DND-41 (cell line): ENCODE data around the gene TYMP.
A peak's percentile ranks its signal among the peaks of the same experiment; 100 is the strongest.

Experiments
- ATAC-seq: fragments of 200-7000 bp; cut with Tn5 transposase; 3 replicates; pipeline ENCODE4 v1.9.1; 2021; ENCODE audit warnings: low read depth; ENCODE audit not compliant: insufficient read depth
- DNase-seq: peaks from one replicate; pipeline ENCODE4 v3.0.0-alpha.2; 2020
- H2AFZ ChIP-seq: 2 replicates; pipeline ENCODE4 v1.6.0; 2012; ENCODE audit warnings: low read depth, low read length
- H3K27ac ChIP-seq: 2 replicates; pipeline ENCODE4 v1.5.1; 2012; ENCODE audit warnings: low read length, inconsistent platforms
- H3K27me3 ChIP-seq: fragments of 200-600 bp; sonication (generic); 2 replicates; pipeline ENCODE4 v1.6.0; 2012; ENCODE audit warnings: low read length, mild to moderate bottlenecking, inconsistent platforms; ENCODE audit not compliant: insufficient read depth, poor library complexity
- H3K36me3 ChIP-seq: 2 replicates; pipeline ENCODE4 v1.5.1; 2012; ENCODE audit warnings: low read length, inconsistent platforms; ENCODE audit not compliant: insufficient read depth
- H3K4me1 ChIP-seq: 2 replicates; pipeline ENCODE4 v1.5.1; 2012; ENCODE audit warnings: mild to moderate bottlenecking, low read length; ENCODE audit not compliant: insufficient read depth
- H3K4me2 ChIP-seq: 2 replicates; pipeline ENCODE4 v1.6.0; 2012; ENCODE audit warnings: mild to moderate bottlenecking, moderate library complexity, low read length, inconsistent platforms; ENCODE audit not compliant: insufficient read depth
- H3K4me3 ChIP-seq, 2 experiments: fragments of 200-600 bp in 1 of 2; shearing (Covaris generic) in 1 of 2; 2 replicates each; pipeline ENCODE4 v1.5.1; 2012 to 2016; ENCODE audit warnings: inconsistent platforms in 2 of 2, low read length in 2 of 2, mild to moderate bottlenecking in 2 of 2, low read depth in 1 of 2, moderate library complexity in 1 of 2
- H3K79me2 ChIP-seq: 2 replicates; pipeline ENCODE4 v1.6.0; 2012; ENCODE audit warnings: low read length, inconsistent platforms; ENCODE audit not compliant: insufficient read depth
- H3K9ac ChIP-seq: 2 replicates; pipeline ENCODE4 v1.6.0; 2012; ENCODE audit warnings: low read depth, mild to moderate bottlenecking, inconsistent platforms, low read length, moderate library complexity
- H3K9me3 ChIP-seq: 2 replicates; pipeline ENCODE4 v1.5.1; 2012; ENCODE audit warnings: low read length, moderate library complexity, mild to moderate bottlenecking, inconsistent platforms; ENCODE audit not compliant: insufficient read depth, severe bottlenecking
- H4K20me1 ChIP-seq: 2 replicates; pipeline ENCODE4 v1.6.0; 2012; ENCODE audit warnings: low read length; ENCODE audit not compliant: insufficient read depth
- CTCF ChIP-seq: IDR thresholded peaks from 2 replicates; pipeline ENCODE4 v1.5.1; 2012; ENCODE audit warnings: borderline replicate concordance, low read length, moderate library complexity, mild to moderate bottlenecking; ENCODE audit not compliant: poor library complexity, severe bottlenecking; ENCODE audit errors: extremely low read depth
- EZH2 ChIP-seq: IDR thresholded peaks from 3 replicates; pipeline ENCODE4 v1.6.1; 2012; ENCODE audit warnings: borderline replicate concordance, low read depth, mild to moderate bottlenecking, moderate library complexity, low read length, inconsistent platforms; ENCODE audit not compliant: severe bottlenecking

Gene TYMP

DNA sequence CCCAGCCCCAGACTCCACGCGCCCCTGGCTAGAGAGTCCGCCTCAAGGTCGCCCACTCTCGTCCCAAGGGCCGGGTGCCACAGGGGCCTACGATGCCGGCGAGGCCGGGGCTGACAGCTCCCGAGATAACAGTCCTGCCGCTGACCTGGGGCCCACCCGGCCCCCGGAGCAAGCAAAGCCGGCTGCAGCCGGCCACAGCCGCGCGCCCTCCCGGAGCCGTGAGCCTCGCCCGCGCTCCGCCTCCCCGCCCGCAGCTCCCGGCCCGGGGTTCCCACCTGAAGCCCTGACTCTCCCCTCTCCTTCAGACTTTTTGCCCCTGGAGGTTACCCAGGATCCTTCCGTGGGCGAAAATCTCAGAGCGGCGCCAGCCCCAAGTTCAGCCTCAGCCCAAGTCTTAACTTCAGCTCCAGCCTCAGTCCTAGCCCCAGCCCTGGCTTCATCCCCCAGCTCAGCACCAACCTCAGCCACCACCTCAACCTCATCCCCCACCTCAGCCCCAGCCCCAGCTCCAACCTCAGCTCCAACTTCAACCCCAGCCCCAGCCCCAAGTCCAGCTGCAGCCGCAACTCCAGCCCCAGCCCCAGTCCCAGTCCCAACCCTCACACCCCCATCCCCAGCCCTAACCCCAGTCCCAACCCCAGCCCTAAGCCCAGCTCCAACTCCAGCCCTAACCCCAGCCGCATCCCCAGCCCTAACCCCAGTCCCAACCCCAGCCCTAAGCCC, 17.6 kb upstream of the TYMP start:
- no peak for TF ChIP-seq EZH2
- TF ChIP-seq CTCF: no peak
- peaks cover 21% of the 10 kb centered on the region for H3K4me1 ChIP-seq
- H3K4me3 ChIP-seq: no peak overlapping the region
- H3K9me3 ChIP-seq: no peaks in the 10 kb centered on the region
- H3K4me2 ChIP-seq: no peak overlapping the region
- H3K27me3 ChIP-seq: peaks cover 13% of the 10 kb centered on the region
- no peak overlapping the region for H3K9ac ChIP-seq
- DNase-seq (no peak), ATAC-seq (no peak)
- peaks cover 7% of the 10 kb centered on the region for H4K20me1 ChIP-seq
- no peak overlapping the region for H2AFZ ChIP-seq
- no peaks in the 10 kb centered on the region for H3K36me3 ChIP-seq
- no peak overlapping the region for H3K27ac ChIP-seq
- H3K79me2 ChIP-seq: no peaks in the 10 kb centered on the region

DNA sequence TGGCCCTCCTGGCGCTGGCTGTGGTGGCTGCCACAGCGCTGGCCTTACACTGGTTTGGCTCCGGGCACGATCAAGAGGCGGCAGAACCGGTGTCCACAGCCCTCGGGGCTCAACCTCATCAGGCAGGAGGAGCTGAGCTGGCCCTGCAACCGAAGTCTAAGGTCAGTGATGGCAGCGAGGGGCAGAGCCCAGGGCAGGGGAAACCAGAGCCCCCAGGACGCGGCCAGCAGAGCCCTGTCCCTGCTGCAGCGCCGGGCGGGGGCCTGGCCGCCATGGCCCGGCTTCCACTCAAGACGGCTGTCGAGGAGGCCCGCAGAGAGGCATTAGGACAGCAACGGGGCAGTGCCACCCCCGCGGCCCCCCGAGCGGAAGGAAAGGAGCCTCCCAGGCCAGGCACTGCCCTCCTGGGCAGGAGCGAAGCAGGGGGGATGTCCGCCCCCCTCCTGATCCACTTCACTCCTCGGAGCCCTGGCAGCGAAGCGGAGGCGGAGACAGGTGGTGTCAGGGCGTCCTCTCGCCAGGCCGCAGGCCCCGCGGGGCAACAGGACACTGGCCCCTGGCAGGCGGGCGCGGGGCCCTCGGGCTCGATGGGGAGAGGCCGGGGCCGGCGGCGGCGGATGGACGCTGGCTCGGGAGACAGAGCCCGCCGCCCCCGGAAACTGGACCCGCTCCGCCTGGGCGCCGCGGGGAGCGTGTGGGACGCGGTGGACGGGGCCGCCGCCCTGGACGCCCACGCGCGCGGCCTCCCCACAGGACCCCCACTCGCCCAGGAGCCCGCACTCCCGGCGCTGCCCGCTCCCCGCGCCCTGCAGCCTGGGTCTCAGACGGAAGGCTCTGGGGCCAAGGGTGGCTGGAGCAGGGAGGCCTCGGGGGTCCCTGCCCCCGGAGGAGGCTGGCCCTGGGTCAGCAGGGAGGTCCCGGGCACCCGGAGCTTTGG, 16.8 kb upstream of the TYMP start:
- Histone ChIP-seq H3K27me3 (peaks cover 13% of the 10 kb centered on the region), H3K4me1 (peaks cover 21% of the 10 kb centered on the region), H3K27ac (no peak overlapping the region), H3K9ac (no peak overlapping the region), H3K9me3 (no peaks in the 10 kb centered on the region), H2AFZ (no peak overlapping the region), H4K20me1 (peaks cover 7% of the 10 kb centered on the region), H3K4me3 (no peak overlapping the region), H3K4me2 (no peak overlapping the region), H3K36me3 (no peaks in the 10 kb centered on the region), H3K79me2 (no peaks in the 10 kb centered on the region)
- ATAC-seq (no peak), DNase-seq (no peak)
- TF ChIP-seq EZH2: no peak
- TF ChIP-seq CTCF: no peak

- Histone ChIP-seq H3K9ac (no peak within 1 kb of the TSS), H3K4me2 (peak within 1 kb of the TSS; percentile 47; the same call in 1 of the 2 replicates)
Observed at GRCh38 chr22:50545522-50546325, 15.9 kb upstream of the TYMP start, which contains the start of gene KLHDC7B. Gene KLHDC7B, plus strand, starts transcription at chr22:50545899. Its CDS starts 345 bp downstream, at chr22:50546244.

More at GRCh38 chr22:50545522-50546325, 15.9 kb upstream of the TYMP start, which contains the start of gene KLHDC7B:
- Histone ChIP-seq H3K4me1 (peaks cover 21% of the 10 kb centered on the region), H4K20me1 (peaks cover 7% of the 10 kb centered on the region), H3K4me3 (no peak within 1 kb of the TSS), H3K36me3 (no peaks in the 10 kb centered on the region), H3K27ac (no peak within 1 kb of the TSS), H3K27me3 (peaks cover 13% of the 10 kb centered on the region), H3K79me2 (no peaks in the 10 kb centered on the region), H3K9me3 (no peaks in the 10 kb centered on the region), H2AFZ (no peak within 1 kb of the TSS)
- no peak for TF ChIP-seq EZH2
- TF ChIP-seq CTCF: peak; percentile 30
- ATAC-seq (peak; percentile 65), DNase-seq (peak; percentile 60)
